Panc1 (cell line): ENCODE measurements around the gene CCM2. TPM values are rescaled to one million over a fixed set of nuclear protein-coding genes. Genes with fewer than 3 reads are reported as not detected.

Experiments
- ATAC-seq: fragments of 200-7000 bp; cut with Tn5 transposase; 2 replicates; pipeline ENCODE4 v1.9.1; 2020; ENCODE audit warnings: mild to moderate bottlenecking, moderate library complexity
- BruUV-seq: library from RNA; stranded (reverse); fragments of 400-500 nt; replicated peaks from 2 replicates; lab custom pipeline; 2021; lab: Mats Ljungman, UMichigan
- CTCF ChIA-PET: fragments of 300-600 bp; sonication (Branson Sonifier 250); formaldehyde crosslinking; loops from one replicate; lab custom pipeline; 2022; ENCODE audit warnings: antibody characterized with exemption; lab: Charles Lee
- POLR2A ChIA-PET: fragments of 300-600 bp; sonication (Branson Sonifier 250); formaldehyde crosslinking; loops from one replicate; lab custom pipeline; 2022; ENCODE audit warnings: antibody characterized with exemption; lab: Charles Lee
- DNase-seq: peaks from one replicate; pipeline ENCODE4 v3.0.0-alpha.2; 2010; ENCODE audit warnings: low read depth, low spot score
- H3K27ac ChIP-seq: 2 replicates; pipeline ENCODE4 v1.5.1; 2011; ENCODE audit warnings: mild to moderate bottlenecking, low read length, inconsistent platforms
- H3K27me3 ChIP-seq: fragments of 200-500 bp; sonication (Bioruptor generic); 2 replicates; pipeline ENCODE4 v1.6.0; 2014; ENCODE audit warnings: low read length, inconsistent platforms; ENCODE audit not compliant: control insufficient read depth, insufficient read depth
- H3K36me3 ChIP-seq: fragments of 200-500 bp; sonication (Bioruptor generic); 2 replicates; pipeline ENCODE4 v1.5.1; 2014; ENCODE audit warnings: inconsistent platforms, mild to moderate bottlenecking, low read length, moderate library complexity; ENCODE audit not compliant: control insufficient read depth, insufficient read depth
- H3K4me1 ChIP-seq: 2 replicates; pipeline ENCODE4 v1.5.1; 2011; ENCODE audit warnings: inconsistent platforms, mild to moderate bottlenecking, low read length, moderate library complexity; ENCODE audit not compliant: control insufficient read depth, insufficient read depth
- H3K4me3 ChIP-seq, 2 experiments: 2 replicates each; pipeline ENCODE4 v1.5.1; 2011 to 2012; ENCODE audit warnings: low read depth in 2 of 2, low read length in 2 of 2, mild to moderate bottlenecking in 2 of 2, inconsistent platforms in 1 of 2, moderate library complexity in 1 of 2
- H3K9me3 ChIP-seq: fragments of 200-500 bp; sonication (Bioruptor generic); 2 replicates; pipeline ENCODE4 v1.5.1; 2014; ENCODE audit warnings: low read depth, mild to moderate bottlenecking, inconsistent platforms, low read length, moderate library complexity; ENCODE audit not compliant: control insufficient read depth, insufficient read depth
- POLR2AphosphoS5 ChIP-seq: IDR thresholded peaks from 2 replicates; pipeline ENCODE4 v1.6.1; 2012; ENCODE audit warnings: mild to moderate bottlenecking, low read depth, low read length, moderate library complexity
- SIN3A ChIP-seq: IDR thresholded peaks from 2 replicates; pipeline ENCODE4 v1.6.1; 2012; ENCODE audit warnings: low read depth, mild to moderate bottlenecking, low read length, moderate library complexity, borderline replicate concordance; ENCODE audit not compliant: insufficient read depth
- TCF7L2 ChIP-seq: IDR thresholded peaks from 2 replicates; pipeline ENCODE4 v1.6.1; 2011; ENCODE audit warnings: mild to moderate bottlenecking, low read depth, low read length, inconsistent platforms
- in situ Hi-C: cut with HindIII; loops from 2 replicates; pipeline ENCODE4 v1.10.0; 2016; ENCODE audit warnings: low sequenced_read_pairs, low pct_unique_long_range_greater_than_20kb
- intact Hi-C: fragments of 100-400 bp; cut with micrococcal nuclease; formaldehyde crosslinking; loops from one replicate; pipeline ENCODE4 v1.10.0; 2022; ENCODE audit not compliant: unreplicated experiment
- total RNA-seq: library from RNA; stranded (reverse); gene quantifications from one replicate; pipeline ENCODE4 v1.2.1, GENCODE V29; 2021; ENCODE audit not compliant: unreplicated experiment
- TF ChIP-seq, protein P1 (sequence below): fragments of 450-650 bp; IDR thresholded peaks from 2 replicates; pipeline ENCODE4 v1.5.1; 2017; ENCODE audit warnings: mild to moderate bottlenecking
- TF ChIP-seq, protein P2 (sequence below), 2 experiments: IDR thresholded peaks; 2 replicates each; pipeline ENCODE4 v1.6.1; 2011 to 2012; ENCODE audit warnings: low read depth in 2 of 2, control low read depth in 1 of 2, low read length in 1 of 2, mild to moderate bottlenecking in 1 of 2, moderate library complexity in 1 of 2; ENCODE audit not compliant: insufficient read depth in 1 of 2

CCM2 gene
- total RNA-seq, 1 experiment from 2014 or later: 97.1 TPM

DNA sequence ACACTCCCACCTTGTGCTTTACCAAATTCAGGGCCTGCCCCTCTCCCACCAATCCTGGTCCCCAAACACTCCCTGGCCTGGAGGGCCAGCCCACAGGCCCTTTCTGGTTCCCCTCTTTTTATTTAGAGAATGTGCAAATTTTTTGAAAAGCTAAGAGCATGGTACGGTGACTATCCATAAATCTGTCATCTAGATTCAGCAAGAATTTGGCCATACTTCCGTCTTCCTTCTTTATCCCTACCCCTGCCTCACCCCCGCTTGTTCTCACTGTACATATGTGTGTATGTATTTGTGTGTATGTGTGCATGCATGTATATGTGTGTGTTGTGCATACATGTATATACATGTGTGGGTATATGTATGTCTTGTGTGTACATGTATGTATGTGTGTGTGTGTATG is 119.5 kb downstream of the CCM2 start:
- Histone ChIP-seq H3K9me3 (no peaks in the 10 kb centered on the region), H3K27me3 (no peaks in the 10 kb centered on the region; the same call in 1 of the 2 replicates), H3K36me3 (no peaks in the 10 kb centered on the region), H3K4me1 (no peaks in the 10 kb centered on the region), H3K4me3 (no peak overlapping the region), H3K27ac (no peak overlapping the region)
- BruUV-seq: no TSS peak
- CTCF ChIA-PET: no interaction called here
- intact Hi-C loops: no loop called here
- DNase-seq (no peak), ATAC-seq (no peak)
- POLR2A ChIA-PET: no interaction called here
- no peak for TF ChIP-seq SIN3A
- in situ Hi-C loops: no loop called here

DNA sequence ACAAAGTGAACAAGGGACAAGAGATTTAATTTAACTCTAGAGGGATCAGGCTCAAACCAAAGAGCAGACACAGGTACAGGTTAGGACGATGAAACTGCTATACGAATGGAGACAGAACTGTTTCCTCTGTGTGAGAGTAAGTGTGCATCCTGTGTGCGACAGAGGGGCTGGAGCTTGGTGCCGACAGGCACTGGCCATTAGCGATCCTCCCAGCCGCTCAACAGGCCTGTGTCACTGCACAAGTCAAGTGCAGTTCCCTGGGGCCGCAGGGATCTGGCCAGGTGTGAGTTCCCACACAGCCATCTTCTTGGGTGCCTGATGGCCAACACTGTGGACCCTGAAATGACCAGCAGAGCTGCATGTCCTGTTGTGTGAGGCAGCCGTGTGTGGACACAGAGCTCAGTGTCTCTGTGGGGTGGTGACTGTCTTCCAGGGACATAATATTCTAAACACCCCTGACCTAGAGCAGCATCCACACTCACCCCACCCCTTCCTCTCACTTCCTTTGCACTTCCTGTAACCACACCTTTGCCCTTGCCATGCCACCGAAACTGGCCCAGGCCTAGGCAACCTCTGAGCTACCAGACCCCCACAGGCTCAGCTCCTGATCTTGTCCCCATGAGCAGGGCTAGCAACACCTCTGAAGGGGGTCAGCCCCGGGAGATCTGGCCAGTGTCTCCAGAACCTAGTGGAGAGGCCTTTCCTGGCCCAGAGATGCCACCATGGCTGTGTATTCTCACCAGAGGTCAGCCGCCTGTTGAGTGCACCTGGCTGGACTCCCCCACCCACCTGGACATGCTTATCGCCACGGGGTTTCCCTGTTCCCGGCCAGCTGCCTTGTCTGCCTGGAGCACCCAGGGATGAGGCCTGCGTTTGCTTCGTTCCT is 123.2 kb downstream of the CCM2 start:
- ChIA-PET POLR2A (interaction anchor here (0.6 kb wide), 1 partner anchor 325 kb away, joined by 3 read pairs; no protein-coding TSS in a partner anchor), CTCF (no interaction called here)
- in situ Hi-C loops (no loop called here), intact Hi-C loops (no loop called here)
- ATAC-seq (no peak; the same call in 1 of the 2 replicates), DNase-seq (no peak)
- H3K27ac ChIP-seq: no peak overlapping the region
- TF ChIP-seq POLR2AphosphoS5 (no peak), TCF7L2 (no peak), SIN3A (no peak)
- TF ChIP-seq, protein P1, sequence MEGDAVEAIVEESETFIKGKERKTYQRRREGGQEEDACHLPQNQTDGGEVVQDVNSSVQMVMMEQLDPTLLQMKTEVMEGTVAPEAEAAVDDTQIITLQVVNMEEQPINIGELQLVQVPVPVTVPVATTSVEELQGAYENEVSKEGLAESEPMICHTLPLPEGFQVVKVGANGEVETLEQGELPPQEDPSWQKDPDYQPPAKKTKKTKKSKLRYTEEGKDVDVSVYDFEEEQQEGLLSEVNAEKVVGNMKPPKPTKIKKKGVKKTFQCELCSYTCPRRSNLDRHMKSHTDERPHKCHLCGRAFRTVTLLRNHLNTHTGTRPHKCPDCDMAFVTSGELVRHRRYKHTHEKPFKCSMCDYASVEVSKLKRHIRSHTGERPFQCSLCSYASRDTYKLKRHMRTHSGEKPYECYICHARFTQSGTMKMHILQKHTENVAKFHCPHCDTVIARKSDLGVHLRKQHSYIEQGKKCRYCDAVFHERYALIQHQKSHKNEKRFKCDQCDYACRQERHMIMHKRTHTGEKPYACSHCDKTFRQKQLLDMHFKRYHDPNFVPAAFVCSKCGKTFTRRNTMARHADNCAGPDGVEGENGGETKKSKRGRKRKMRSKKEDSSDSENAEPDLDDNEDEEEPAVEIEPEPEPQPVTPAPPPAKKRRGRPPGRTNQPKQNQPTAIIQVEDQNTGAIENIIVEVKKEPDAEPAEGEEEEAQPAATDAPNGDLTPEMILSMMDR: no peak
- TF ChIP-seq, protein P2, sequence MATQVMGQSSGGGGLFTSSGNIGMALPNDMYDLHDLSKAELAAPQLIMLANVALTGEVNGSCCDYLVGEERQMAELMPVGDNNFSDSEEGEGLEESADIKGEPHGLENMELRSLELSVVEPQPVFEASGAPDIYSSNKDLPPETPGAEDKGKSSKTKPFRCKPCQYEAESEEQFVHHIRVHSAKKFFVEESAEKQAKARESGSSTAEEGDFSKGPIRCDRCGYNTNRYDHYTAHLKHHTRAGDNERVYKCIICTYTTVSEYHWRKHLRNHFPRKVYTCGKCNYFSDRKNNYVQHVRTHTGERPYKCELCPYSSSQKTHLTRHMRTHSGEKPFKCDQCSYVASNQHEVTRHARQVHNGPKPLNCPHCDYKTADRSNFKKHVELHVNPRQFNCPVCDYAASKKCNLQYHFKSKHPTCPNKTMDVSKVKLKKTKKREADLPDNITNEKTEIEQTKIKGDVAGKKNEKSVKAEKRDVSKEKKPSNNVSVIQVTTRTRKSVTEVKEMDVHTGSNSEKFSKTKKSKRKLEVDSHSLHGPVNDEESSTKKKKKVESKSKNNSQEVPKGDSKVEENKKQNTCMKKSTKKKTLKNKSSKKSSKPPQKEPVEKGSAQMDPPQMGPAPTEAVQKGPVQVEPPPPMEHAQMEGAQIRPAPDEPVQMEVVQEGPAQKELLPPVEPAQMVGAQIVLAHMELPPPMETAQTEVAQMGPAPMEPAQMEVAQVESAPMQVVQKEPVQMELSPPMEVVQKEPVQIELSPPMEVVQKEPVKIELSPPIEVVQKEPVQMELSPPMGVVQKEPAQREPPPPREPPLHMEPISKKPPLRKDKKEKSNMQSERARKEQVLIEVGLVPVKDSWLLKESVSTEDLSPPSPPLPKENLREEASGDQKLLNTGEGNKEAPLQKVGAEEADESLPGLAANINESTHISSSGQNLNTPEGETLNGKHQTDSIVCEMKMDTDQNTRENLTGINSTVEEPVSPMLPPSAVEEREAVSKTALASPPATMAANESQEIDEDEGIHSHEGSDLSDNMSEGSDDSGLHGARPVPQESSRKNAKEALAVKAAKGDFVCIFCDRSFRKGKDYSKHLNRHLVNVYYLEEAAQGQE (IDR thresholded peaks at IDR 0.05; ENCODE audit: insufficient read depth in 1 of 2, low read depth in 2 of 2, low read length in 1 of 2): no peak
- no TSS peak for BruUV-seq
- H3K9me3 ChIP-seq: no peaks in the 10 kb centered on the region
- H3K36me3 ChIP-seq: no peaks in the 10 kb centered on the region
- H3K4me1 ChIP-seq: no peaks in the 10 kb centered on the region
- no peak overlapping the region for H3K4me3 ChIP-seq
- H3K27me3 ChIP-seq: no peaks in the 10 kb centered on the region
